Right ventricle myocardium inferior (tissue), 1 donor: ENCODE data around the gene PCID2. TPM values are rescaled to one million over a fixed set of nuclear protein-coding genes. Genes with fewer than 3 reads are reported as not detected.
"Not testable (repeated sequence)": the region's sequence is repeated elsewhere in the genome, so short reads cannot be mapped to it uniquely, and the experiment has no call there.

Source experiments
- ATAC-seq: fragments of 200-7000 bp; cut with Tn5 transposase; one replicate; pipeline ENCODE4 v1.9.1; 2020; ENCODE audit warnings: mild to moderate bottlenecking, moderate library complexity
- DNase-seq: peaks from one replicate; pipeline ENCODE4 v3.0.0; 2021; ENCODE audit errors: missing footprints
- intact Hi-C: fragments of 100-400 bp; cut with DNase I; formaldehyde crosslinking; loops from one replicate; pipeline ENCODE4 v1.11.0; 2022
- long read RNA-seq: library from polyadenylated mRNA; unstranded; transcript quantifications from one replicate; pipeline ENCODE4 v2.0.0, GENCODE V29; 2021
- total RNA-seq: library from RNA; stranded (reverse); fragmentation: NEBNext Ultra II Directional; extraction: Animal tissue kit (Norgen Biotek cat#: 25700); gene quantifications from one replicate; pipeline ENCODE4 v1.2.1, GENCODE V29; 2021
- donor health status: DM: no; HTN: yes; CAD: no; lungs with severe emphysema.

Gene PCID2
- total RNA-seq: 57.2 TPM
- long read RNA-seq, transcript PCID2-206 (15 exons, 1,671 nt): minor isoform, 9 of 75 reads
- long read RNA-seq, transcript PCID2-205 (15 exons, 1,654 nt): minor isoform, 8 of 75 reads
- long read RNA-seq, transcript PCID2-202 (14 exons, 1,898 nt): major isoform, 47 of 75 reads
- long read RNA-seq, partial matches to known transcripts: 1 of 75 reads
- long read RNA-seq, other reads (novel, unspliced or antisense): 7 of 75 reads

GRCh38 chr13:113208421-113209335 is at the start of gene PCID2:
Gene PCID2, minus strand, starts transcription at chr13:113208669. Its CDS starts 35 bp downstream, at chr13:113208634.
- intact Hi-C loops: loop anchor here (5.0 kb wide), 1 partner anchor 56 kb away; no protein-coding TSS in a partner anchor
- peak; percentile 96 for DNase-seq
- peak; percentile 86 for ATAC-seq

DNA sequence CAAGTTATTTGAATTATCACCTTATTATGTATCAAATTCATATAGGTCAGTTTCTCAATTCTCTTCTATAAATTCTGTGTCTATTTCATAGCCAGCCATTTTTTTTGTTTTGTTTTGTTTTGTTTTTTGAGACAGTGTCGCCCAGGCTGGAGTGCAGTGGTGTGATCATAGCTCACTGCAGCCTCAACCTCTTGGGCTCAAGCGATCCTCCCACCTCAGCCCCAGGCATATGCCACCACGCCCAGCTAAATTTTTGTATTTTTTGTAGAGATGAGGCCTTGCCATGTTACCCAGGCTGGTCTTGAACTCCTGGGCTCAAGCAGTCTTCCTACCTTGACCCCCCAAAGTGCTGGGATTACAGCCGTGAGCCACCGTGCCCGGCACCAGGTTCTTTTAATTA is 49.4 kb upstream of the PCID2 start:
- intact Hi-C loops, DNase-seq, ATAC-seq: not testable (repeated sequence)

- no peak for ATAC-seq
- DNase-seq: no peak
- intact Hi-C loops: no loop called here
Measured at GRCh38 chr13:113252516-113253095, 44.1 kb upstream of the PCID2 start.

DNA sequence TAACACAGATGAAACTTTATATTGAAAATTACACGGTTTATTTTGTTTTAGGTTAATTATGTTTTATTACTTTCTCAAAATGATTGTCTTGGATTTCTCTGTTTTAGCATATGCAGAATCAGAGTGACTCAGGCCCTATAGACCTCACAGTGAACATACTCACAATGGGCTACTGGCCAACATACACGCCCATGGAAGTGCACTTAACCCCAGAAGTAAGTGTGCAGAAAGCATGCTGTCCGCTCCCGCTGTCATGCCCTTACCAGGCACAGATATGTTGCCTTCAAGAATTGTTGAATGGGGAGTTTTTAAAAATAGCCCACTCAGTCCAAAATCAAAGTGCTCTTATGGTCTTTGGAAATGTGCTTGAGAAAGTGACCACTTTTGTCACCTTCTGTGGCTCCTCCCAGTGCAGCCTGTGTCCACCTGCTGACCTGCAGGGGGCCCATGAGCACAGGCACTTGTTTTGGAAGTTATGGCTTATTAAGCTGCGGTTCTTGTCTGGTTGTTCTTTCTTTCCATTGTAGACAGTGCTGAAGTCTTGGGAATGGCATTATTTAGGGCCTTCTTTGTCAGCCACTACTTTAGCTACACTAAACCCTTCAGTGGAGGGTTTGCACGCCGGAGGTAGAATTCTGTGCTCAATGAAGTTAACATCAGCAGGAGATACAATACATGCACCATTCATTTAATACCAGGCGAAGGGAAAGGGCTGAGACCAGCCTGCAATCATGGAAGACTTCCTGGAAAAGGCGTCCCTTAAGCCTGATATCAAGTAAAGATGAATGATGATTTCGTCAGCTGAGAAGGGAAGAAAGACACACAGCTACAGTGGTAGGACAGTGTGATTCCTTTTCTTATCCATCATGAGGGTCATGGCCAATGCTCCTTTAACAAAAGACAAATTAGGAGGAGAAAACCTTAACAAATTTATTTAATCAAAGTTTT is 37.7 kb upstream of the PCID2 start:
- DNase-seq (no peak), ATAC-seq (no peak)
- intact Hi-C loops: no loop called here

- intact Hi-C loops: no loop called here
- no peak for DNase-seq
Measured at GRCh38 chr13:113243847-113244246, 35.4 kb upstream of the PCID2 start.

DNA sequence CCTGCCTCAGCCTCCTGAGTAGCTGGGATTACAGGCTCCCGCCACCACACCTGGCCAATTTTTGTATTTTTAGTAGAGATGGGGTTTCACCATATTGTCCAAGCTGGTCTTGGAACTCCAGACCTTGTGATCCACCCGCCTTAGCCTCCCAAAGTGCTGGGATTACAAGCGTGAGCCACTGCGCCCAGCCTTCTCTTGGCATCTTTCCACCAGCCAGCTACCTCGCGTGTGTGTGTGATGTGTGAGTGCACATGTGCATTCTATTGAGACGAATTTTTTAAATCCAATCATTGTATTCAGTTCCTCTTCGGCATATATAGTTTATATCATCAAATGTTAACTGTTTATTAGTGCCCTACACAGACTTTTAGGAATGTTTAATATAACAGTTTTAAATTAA is 33.2 kb upstream of the PCID2 start:
- intact Hi-C loops, ATAC-seq: not testable (repeated sequence)

More at GRCh38 chr13:113243847-113244246, 35.4 kb upstream of the PCID2 start:
- ATAC-seq: no peak

GRCh38 chr13:113239986-113240385 is 31.5 kb upstream of the PCID2 start:
- intact Hi-C loops: no loop called here
- no peak for DNase-seq
- no peak for ATAC-seq

More for the DNA sequence above, 33.2 kb upstream of the PCID2 start:
- not testable (repeated sequence) for DNase-seq

GRCh38 chr13:113239357-113239756 is 30.9 kb upstream of the PCID2 start:
- intact Hi-C loops: no loop called here
- no peak for ATAC-seq

DNA sequence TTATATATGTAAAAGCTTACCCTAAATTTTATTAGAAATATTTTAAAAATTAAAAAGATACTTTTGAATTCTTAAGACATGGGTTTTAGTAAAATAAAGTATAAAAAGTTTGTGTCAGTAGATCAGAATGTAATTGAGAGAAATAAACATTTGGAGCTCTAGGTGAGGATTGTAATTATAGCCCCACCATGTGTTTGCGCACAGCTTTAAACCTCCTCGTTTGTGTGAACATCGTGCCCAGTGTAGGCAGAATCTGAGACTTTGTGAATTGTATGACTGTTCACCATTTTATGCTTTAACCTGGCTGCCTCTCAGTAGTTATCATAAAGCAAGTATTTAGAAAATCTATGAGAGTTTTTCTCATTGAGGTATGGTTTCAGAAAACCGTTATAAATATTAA is 30.1 kb upstream of the PCID2 start:
- intact Hi-C loops: no loop called here
- no peak for DNase-seq
- ATAC-seq: no peak

More at GRCh38 chr13:113239357-113239756, 30.9 kb upstream of the PCID2 start:
- DNase-seq: no peak

- intact Hi-C loops: no loop called here
- DNase-seq (no peak), ATAC-seq (no peak)
Measured at GRCh38 chr13:113233101-113233500, 24.6 kb upstream of the PCID2 start.

- DNase-seq: no peak
- ATAC-seq: peak; percentile 62
- intact Hi-C loops: no loop called here
Measured at GRCh38 chr13:113232208-113233003, 23.9 kb upstream of the PCID2 start.

DNA sequence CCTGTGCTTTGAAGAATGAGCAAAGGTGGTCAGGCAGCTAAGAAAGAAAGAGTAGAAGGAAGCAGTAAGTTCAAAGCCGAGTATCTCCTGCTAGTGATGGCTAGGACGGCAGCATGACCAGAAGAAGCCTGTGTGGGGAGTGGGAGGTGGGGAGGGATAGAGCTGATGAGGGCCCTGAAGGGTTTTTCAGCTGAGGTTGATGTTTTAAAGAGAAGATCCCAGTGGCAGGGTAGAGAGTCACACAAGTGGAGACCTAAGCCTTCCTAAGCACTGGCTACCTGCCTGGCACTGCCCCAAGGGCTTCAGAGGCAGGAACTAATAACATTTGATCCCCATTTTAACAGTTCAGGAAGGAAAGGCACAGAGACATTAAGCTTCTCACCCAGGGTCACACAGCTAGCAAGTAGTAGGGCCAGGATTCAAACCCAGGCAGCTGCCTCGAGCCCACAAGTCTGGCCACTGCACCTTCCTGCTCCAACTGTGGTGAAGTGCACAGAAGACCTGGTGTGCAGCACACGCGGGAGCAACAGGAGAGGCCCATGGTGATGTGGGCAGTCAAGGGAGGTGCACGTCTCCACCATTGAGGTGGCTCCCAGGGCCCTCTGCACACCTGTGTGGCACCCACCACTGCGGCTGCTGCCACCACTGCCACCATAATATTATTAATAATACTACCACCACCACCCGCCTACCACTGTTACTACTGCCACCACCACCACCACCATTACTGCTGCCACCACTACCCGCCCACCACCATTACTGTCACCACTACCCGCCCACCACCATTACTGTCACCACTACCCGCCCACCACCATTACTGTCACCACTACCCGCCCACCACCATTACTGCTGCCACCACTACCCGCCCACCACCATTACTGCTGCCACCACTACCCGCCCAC is 23.1 kb upstream of the PCID2 start:
- ATAC-seq (no peak), DNase-seq (no peak)
- intact Hi-C loops: no loop called here

- no peak for DNase-seq
- intact Hi-C loops: no loop called here
Measured at GRCh38 chr13:113229791-113230190, 21.3 kb upstream of the PCID2 start.

DNA sequence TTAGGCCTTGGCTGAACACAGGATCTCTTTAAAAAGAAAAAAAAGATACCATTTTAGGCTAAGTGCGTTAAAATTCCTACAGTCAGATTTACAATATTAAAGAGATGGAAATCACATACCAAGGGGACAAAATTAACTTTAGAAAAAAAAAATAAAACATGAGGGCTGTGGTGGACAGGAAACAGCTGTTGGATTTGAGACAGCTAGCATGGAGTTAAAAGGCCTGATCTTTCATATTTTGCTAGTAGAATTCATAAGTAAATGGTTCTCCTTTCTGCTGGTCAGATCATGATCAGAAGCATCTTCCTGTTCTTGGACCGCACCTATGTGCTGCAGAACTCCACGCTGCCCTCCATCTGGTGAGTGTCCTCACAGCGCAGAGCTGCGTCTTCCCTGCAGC is 20.7 kb upstream of the PCID2 start:
- DNase-seq (no peak), ATAC-seq (no peak)
- intact Hi-C loops: no loop called here

More at GRCh38 chr13:113229791-113230190, 21.3 kb upstream of the PCID2 start:
- no peak for ATAC-seq

GRCh38 chr13:113226873-113227450 is 18.5 kb upstream of the PCID2 start:
- ATAC-seq (no peak), DNase-seq (no peak)
- intact Hi-C loops: no loop called here

GRCh38 chr13:113225515-113225914 is 17.0 kb upstream of the PCID2 start:
- ATAC-seq (no peak), DNase-seq (no peak)
- intact Hi-C loops: no loop called here
